Smooth muscle cell (in vitro differentiated cells): ENCODE data around the gene PRXL2B. TPM values are rescaled to one million over a fixed set of nuclear protein-coding genes. Genes with fewer than 3 reads are reported as not detected.

Experiments
- DNase-seq: peaks from one replicate; lab custom pipeline; 2025; ENCODE audit not compliant: unreplicated experiment; lab: John Stamatoyannopoulos, UW
- H2AFZ ChIP-seq: fragments of 200-600 bp; sonication (generic); 2 replicates; pipeline ENCODE4 v1.6.0; 2016; ENCODE audit warnings: antibody characterized with exemption, low read depth, mild to moderate bottlenecking
- H3F3A ChIP-seq: fragments of 200-600 bp; sonication (generic); 2 replicates; pipeline ENCODE4 v1.6.0; 2017; ENCODE audit warnings: antibody characterized with exemption, low read depth
- H3K27ac ChIP-seq: fragments of 200-600 bp; sonication (generic); 2 replicates; pipeline ENCODE4 v1.5.1; 2016; ENCODE audit warnings: low read depth, mild to moderate bottlenecking
- H3K27me3 ChIP-seq: fragments of 200-600 bp; sonication (generic); 2 replicates; pipeline ENCODE4 v1.6.1; 2016; ENCODE audit warnings: low read depth, mild to moderate bottlenecking
- H3K36me3 ChIP-seq: fragments of 200-600 bp; sonication (generic); 2 replicates; pipeline ENCODE4 v1.5.1; 2016; ENCODE audit warnings: low read depth
- H3K4me1 ChIP-seq: fragments of 200-600 bp; sonication (generic); 2 replicates; pipeline ENCODE4 v1.5.1; 2016; ENCODE audit warnings: low read depth
- H3K4me2 ChIP-seq: fragments of 200-600 bp; sonication (generic); 2 replicates; pipeline ENCODE4 v1.6.0; 2016; ENCODE audit warnings: mild to moderate bottlenecking
- H3K4me3 ChIP-seq: fragments of 200-600 bp; sonication (generic); 2 replicates; pipeline ENCODE4 v1.5.1; 2016; ENCODE audit warnings: mild to moderate bottlenecking
- H3K79me2 ChIP-seq: fragments of 200-600 bp; sonication (generic); 2 replicates; pipeline ENCODE4 v1.6.0; 2016; ENCODE audit warnings: low read depth, mild to moderate bottlenecking
- H3K9ac ChIP-seq: fragments of 200-600 bp; sonication (generic); 2 replicates; pipeline ENCODE4 v1.6.0; 2016; ENCODE audit warnings: low read depth
- H3K9me3 ChIP-seq: fragments of 200-600 bp; sonication (generic); replicated peaks from 2 replicates; pipeline ENCODE4 v1.5.1; 2016; ENCODE audit warnings: low read depth
- H4K20me1 ChIP-seq: fragments of 200-600 bp; sonication (generic); 2 replicates; pipeline ENCODE4 v1.6.0; 2016; ENCODE audit warnings: low read depth
- CTCF ChIP-seq: fragments of 200-600 bp; sonication (generic); IDR thresholded peaks from 2 replicates; pipeline ENCODE4 v1.5.1; 2017; ENCODE audit warnings: borderline replicate concordance, mild to moderate bottlenecking, antibody characterized with exemption; ENCODE audit not compliant: insufficient read depth, poor library complexity, severe bottlenecking
- WGBS: methylation state at CpG from one replicate; pipeline ENCODE4 v1.1.7; 2016; ENCODE audit warnings: low lambda C conversion rate; 5-methylcytosine and 5-hydroxymethylcytosine counted together
- polyA plus RNA-seq: library from polyadenylated mRNA; unstranded; fragments of >200 nt; fragmentation: Nextera tagmentation; extraction: Ambion mirVana; gene quantifications from 2 replicates; pipeline ENCODE4 v1.2.1, GENCODE V29; 2016
- total RNA-seq: library from RNA; depleted of rRNA; stranded (reverse); fragments of >200 nt; gene quantifications from 2 replicates; pipeline ENCODE4 v1.2.3, GENCODE V29; 2014

Gene PRXL2B
- total and polyA plus RNA-seq, 2 experiments from 2014 or later = 18.4 to 27.4 TPM

- 95% methylated on average over 10 of the region's 10 CpGs for WGBS
Observed at GRCh38 chr1:2580691-2581090, 5.9 kb upstream of the PRXL2B start.

GRCh38 chr1:2582391-2582790, 4.2 kb upstream of the PRXL2B start:
- Histone ChIP-seq H3K36me3 (no peaks in the 10 kb centered on the region), H3K4me1 (peaks cover 9% of the 10 kb centered on the region), H3K27me3 (no peaks in the 10 kb centered on the region), H3K9me3 (no peaks in the 10 kb centered on the region), H3K9ac (no peak overlapping the region), H2AFZ (no peak overlapping the region), H3K79me2 (no peaks in the 10 kb centered on the region), H3K4me3 (no peak overlapping the region), H3F3A (no peaks in the 10 kb centered on the region), H3K4me2 (no peak overlapping the region), H3K27ac (no peak overlapping the region), H4K20me1 (no peaks in the 10 kb centered on the region)
- 77% methylated on average over 7 of the region's 7 CpGs for WGBS
- no peak for DNase-seq
- TF ChIP-seq CTCF = no peak

More at GRCh38 chr1:2580691-2581090, 5.9 kb upstream of the PRXL2B start:
- Histone ChIP-seq H3K79me2 (no peaks in the 10 kb centered on the region), H2AFZ (no peak overlapping the region), H3K9me3 (no peaks in the 10 kb centered on the region), H3F3A (no peaks in the 10 kb centered on the region), H3K4me1 (peaks cover 6% of the 10 kb centered on the region), H4K20me1 (no peaks in the 10 kb centered on the region), H3K9ac (no peak overlapping the region), H3K4me2 (no peak overlapping the region), H3K36me3 (no peaks in the 10 kb centered on the region), H3K4me3 (no peak overlapping the region), H3K27me3 (no peaks in the 10 kb centered on the region), H3K27ac (no peak overlapping the region)
- no peak for TF ChIP-seq CTCF
- no peak for DNase-seq

GRCh38 chr1:2583331-2583791, 3.2 kb upstream of the PRXL2B start:
- no peak overlapping the region for H3K4me3 ChIP-seq
- H3K27me3 ChIP-seq = no peaks in the 10 kb centered on the region
- no peaks in the 10 kb centered on the region for H3F3A ChIP-seq
- H3K9me3 ChIP-seq = no peaks in the 10 kb centered on the region
- no peaks in the 10 kb centered on the region for H3K36me3 ChIP-seq
- H4K20me1 ChIP-seq = no peaks in the 10 kb centered on the region
- H3K4me1 ChIP-seq = peaks cover 14% of the 10 kb centered on the region
- no peak overlapping the region for H3K9ac ChIP-seq
- 74% methylated on average over 5 of the region's 5 CpGs for WGBS
- H3K79me2 ChIP-seq = no peaks in the 10 kb centered on the region
- no peak for DNase-seq
- TF ChIP-seq CTCF = no peak
- no peak overlapping the region for H2AFZ ChIP-seq
- no peak overlapping the region for H3K4me2 ChIP-seq
- no peak overlapping the region for H3K27ac ChIP-seq

- no peaks in the 10 kb centered on the region for H3K79me2 ChIP-seq
- no peaks in the 10 kb centered on the region for H3F3A ChIP-seq
- H3K4me1 ChIP-seq = peaks cover 14% of the 10 kb centered on the region
- no peaks in the 10 kb centered on the region for H3K27me3 ChIP-seq
- WGBS = 82% methylated on average over 14 of the region's 14 CpGs
- H3K4me3 ChIP-seq = no peak overlapping the region
- H3K9ac ChIP-seq = no peak overlapping the region
- H3K36me3 ChIP-seq = no peaks in the 10 kb centered on the region
- no peak for DNase-seq
- no peak overlapping the region for H3K4me2 ChIP-seq
- no peaks in the 10 kb centered on the region for H3K9me3 ChIP-seq
- H4K20me1 ChIP-seq = no peaks in the 10 kb centered on the region
- H2AFZ ChIP-seq = no peak overlapping the region
- H3K27ac ChIP-seq = no peak overlapping the region
- TF ChIP-seq CTCF = no peak
Observed at GRCh38 chr1:2583871-2584351, 2.7 kb upstream of the PRXL2B start.
